ENCODE data around the gene PTPRE.

The PTPRE gene

GRCh38 chr10:128035557-128035973, 128.7 kb downstream of the PTPRE start:
- no peaks in the 10 kb centered on the region for H3K4me1 ChIP-seq
- H3K36me3 ChIP-seq (ENCODE audit: control insufficient read depth, insufficient read depth, low read length), result no peaks in the 10 kb centered on the region
- H3K79me2 ChIP-seq, result no peaks in the 10 kb centered on the region
- peak; percentile 75 for TF ChIP-seq CTCF (IDR thresholded peaks at IDR 0.05)
- no peaks in the 10 kb centered on the region for H3K27me3 ChIP-seq (ENCODE audit: control insufficient read depth, insufficient read depth, low read length)
- no peak overlapping the region for H3K4me3 ChIP-seq (ENCODE audit: low read depth, low read length)
- no peak overlapping the region for H3K27ac ChIP-seq
- H3K4me2 ChIP-seq (ENCODE audit: low read length), result no peak overlapping the region
- no peak overlapping the region for H3K9ac ChIP-seq
- H2AFZ ChIP-seq, result no peak overlapping the region
- no peaks in the 10 kb centered on the region for H3K9me3 ChIP-seq (ENCODE audit: control insufficient read depth, low read length)

GRCh38 chr10:128036011-128036615, 129.2 kb downstream of the PTPRE start:
- H3K4me1 ChIP-seq, result no peaks in the 10 kb centered on the region
- TF ChIP-seq CTCF (IDR thresholded peaks at IDR 0.05), result no peak
- no peak overlapping the region for H3K4me2 ChIP-seq (ENCODE audit: low read length)
- H3K4me3 ChIP-seq (ENCODE audit: low read depth, low read length), result no peak overlapping the region
- H2AFZ ChIP-seq, result no peak overlapping the region
- H3K27ac ChIP-seq, result no peak overlapping the region
- no peaks in the 10 kb centered on the region for H3K79me2 ChIP-seq
- H3K36me3 ChIP-seq (ENCODE audit: control insufficient read depth, insufficient read depth, low read length), result no peaks in the 10 kb centered on the region
- H3K9ac ChIP-seq, result no peak overlapping the region
- no peaks in the 10 kb centered on the region for H3K27me3 ChIP-seq (ENCODE audit: control insufficient read depth, insufficient read depth, low read length)
- H3K9me3 ChIP-seq (ENCODE audit: control insufficient read depth, low read length), result no peaks in the 10 kb centered on the region

GRCh38 chr10:128036746-128037543, 130.0 kb downstream of the PTPRE start:
- no peaks in the 10 kb centered on the region for H3K79me2 ChIP-seq
- no peak overlapping the region for H3K4me3 ChIP-seq (ENCODE audit: low read depth, low read length)
- no peak overlapping the region for H3K9ac ChIP-seq
- H3K27ac ChIP-seq, result no peak overlapping the region
- H3K4me1 ChIP-seq, result no peaks in the 10 kb centered on the region
- H3K36me3 ChIP-seq (ENCODE audit: control insufficient read depth, insufficient read depth, low read length), result no peaks in the 10 kb centered on the region
- H3K27me3 ChIP-seq (ENCODE audit: control insufficient read depth, insufficient read depth, low read length), result no peaks in the 10 kb centered on the region
- no peak for TF ChIP-seq CTCF (IDR thresholded peaks at IDR 0.05)
- no peak overlapping the region for H2AFZ ChIP-seq
- no peaks in the 10 kb centered on the region for H3K9me3 ChIP-seq (ENCODE audit: control insufficient read depth, low read length)
- H3K4me2 ChIP-seq (ENCODE audit: low read length), result no peak overlapping the region

GRCh38 chr10:128040096-128040495, 133.2 kb downstream of the PTPRE start:
- Histone ChIP-seq H2AFZ (no peak overlapping the region), H3K27me3 (ENCODE audit: control insufficient read depth, insufficient read depth, low read length) (no peaks in the 10 kb centered on the region), H3K27ac (no peak overlapping the region), H3K36me3 (ENCODE audit: control insufficient read depth, insufficient read depth, low read length) (no peaks in the 10 kb centered on the region), H3K4me3 (ENCODE audit: low read depth, low read length) (no peak overlapping the region), H3K9me3 (ENCODE audit: control insufficient read depth, low read length) (no peaks in the 10 kb centered on the region), H3K4me2 (ENCODE audit: low read length) (no peak overlapping the region), H3K4me1 (no peaks in the 10 kb centered on the region), H3K79me2 (no peaks in the 10 kb centered on the region), H3K9ac (no peak overlapping the region)
- no peak for TF ChIP-seq CTCF (IDR thresholded peaks at IDR 0.05)

All from parathyroid adenoma (tissue), 2 donors.